ENCODE results near the gene DPP4. TPM values are rescaled to one million over a fixed set of nuclear protein-coding genes. Genes with fewer than 3 reads are reported as not detected.

Gene DPP4
- total and polyA plus RNA-seq, 2 of the 13 experiments (the other 11 are each of a cell fraction or from before 2014, with no cell fraction given), result 39.4 to 109 TPM

DNA sequence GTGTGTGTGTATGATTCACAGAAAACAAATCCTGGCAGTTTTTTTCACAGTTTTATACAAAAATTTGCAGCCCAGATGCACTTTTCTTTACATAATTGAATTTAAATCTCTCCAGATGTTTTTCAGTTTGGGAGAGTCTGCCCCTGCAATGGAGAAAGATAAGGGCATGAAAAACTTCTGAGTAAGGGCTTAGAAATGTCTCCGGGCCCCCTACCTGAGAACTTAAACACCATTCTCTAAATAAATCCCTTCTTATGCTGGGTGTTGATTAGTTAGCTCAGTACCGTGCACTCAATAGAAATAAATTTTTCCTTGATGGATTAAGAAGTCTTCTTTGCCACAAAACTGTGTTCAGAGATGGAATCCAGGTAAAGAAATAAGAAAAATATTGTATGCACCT lies 64.5 kb downstream of the DPP4 start:
- FAIRE-seq, result no peak
- Histone ChIP-seq H3K9ac (ENCODE audit: insufficient read depth, low read depth, low read length) (no peak overlapping the region), H3K27ac (ENCODE audit: extremely low read length, insufficient read depth, low read length) (no peak overlapping the region), H4K20me1 (ENCODE audit: insufficient read depth, low read length) (no peaks in the 10 kb centered on the region), H3K36me3 (replicated peaks in 1 of 2; ENCODE audit: control insufficient read depth in 1 of 2, insufficient read depth in 2 of 2, low read length in 2 of 2) (peaks cover 1 to 24% of the 10 kb centered on the region in 2 experiments; a peak in 4 of 5 replicates), H3K4me2 (ENCODE audit: low read depth, low read length) (no peak overlapping the region), H3K79me2 (ENCODE audit: insufficient read depth, low read length) (no peaks in the 10 kb centered on the region), H3K9me3 (ENCODE audit: low read length) (no peaks in the 10 kb centered on the region), H3K27me3 (ENCODE audit: control insufficient read depth in 1 of 2, insufficient read depth in 2 of 2, low read length in 2 of 2) (no peaks in the 10 kb centered on the region), H2AFZ (ENCODE audit: low read length) (no peak overlapping the region), H3K4me1 (ENCODE audit: insufficient read depth, low read length) (peaks cover 11% of the 10 kb centered on the region), H3K4me3 (replicated peaks in 1 of 3; ENCODE audit: insufficient read depth in 1 of 3, low read depth in 2 of 3, low read length in 3 of 3) (no peak overlapping the region)
- ATAC-seq, result no peak
- CTCF ChIA-PET (ENCODE audit: low intra/inter-chr PET ratio, low total read pairs), result interaction anchor here (4.6 kb wide), 1 partner anchor 114 kb away, joined by 63 read pairs; no protein-coding TSS in a partner anchor
- no peak for TF ChIP-seq HIVEP1 (CRISPR knock-in tag; IDR thresholded peaks at IDR 0.05)
- intact Hi-C loops (cut with micrococcal nuclease; ENCODE audit: unreplicated experiment), result no loop called here
- POLR2A ChIA-PET, result no interaction called here
- 65% methylated on average over 2 of the region's 2 CpGs for WGBS (ENCODE audit: low lambda C conversion rate)
- no peak for DNase-seq (ENCODE audit: low spot score)
- in situ Hi-C loops (cut with HindIII; ENCODE audit: extremely low pct_ligation_motif_present, low pct_unique_long_range_greater_than_20kb), result no loop called here
- no TSS peak for BruUV-seq (replicated peaks)

DNA sequence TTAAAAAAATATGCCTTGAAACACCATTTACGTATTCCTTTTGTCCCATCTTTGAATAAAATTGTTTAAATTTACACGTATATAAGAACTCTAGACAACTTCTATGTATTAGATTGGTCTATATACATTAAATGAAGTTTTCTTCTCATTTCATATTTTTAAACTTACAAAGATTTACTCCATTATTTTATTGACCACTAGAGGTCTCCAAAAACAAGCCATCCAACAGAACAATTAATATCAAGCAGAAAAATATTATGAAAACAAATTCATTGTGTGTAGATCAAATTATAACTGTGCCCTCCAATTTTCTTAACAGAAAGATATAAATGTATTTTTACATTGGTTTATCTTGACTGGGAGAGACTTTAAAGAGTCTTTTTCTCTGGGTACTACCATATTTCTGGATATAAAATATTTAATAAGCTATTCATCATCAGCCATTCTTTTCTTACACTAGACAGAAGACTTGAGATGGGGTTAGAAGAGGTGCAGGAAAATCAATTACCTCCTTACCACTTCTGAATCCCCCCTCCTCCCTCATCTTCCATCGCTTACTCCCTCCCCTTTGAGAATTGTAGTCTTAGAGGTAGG lies 66.5 kb downstream of the DPP4 start:
- Histone ChIP-seq H2AFZ (ENCODE audit: low read length) (no peak overlapping the region), H3K79me2 (ENCODE audit: insufficient read depth, low read length) (no peaks in the 10 kb centered on the region), H3K36me3 (replicated peaks in 1 of 2; ENCODE audit: control insufficient read depth in 1 of 2, insufficient read depth in 2 of 2, low read length in 2 of 2) (peaks cover 3 to 29% of the 10 kb centered on the region in 2 experiments; a peak in 3 of 5 replicates), H3K27me3 (ENCODE audit: control insufficient read depth in 1 of 2, insufficient read depth in 2 of 2, low read length in 2 of 2) (no peaks in the 10 kb centered on the region), H3K4me1 (ENCODE audit: insufficient read depth, low read length) (peaks cover 10% of the 10 kb centered on the region), H3K27ac (ENCODE audit: extremely low read length, insufficient read depth, low read length) (no peak overlapping the region), H4K20me1 (ENCODE audit: insufficient read depth, low read length) (no peaks in the 10 kb centered on the region), H3K4me3 (replicated peaks in 1 of 3; ENCODE audit: insufficient read depth in 1 of 3, low read depth in 2 of 3, low read length in 3 of 3) (no peak overlapping the region), H3K9ac (ENCODE audit: insufficient read depth, low read depth, low read length) (no peak overlapping the region), H3K9me3 (ENCODE audit: low read length) (no peaks in the 10 kb centered on the region), H3K4me2 (ENCODE audit: low read depth, low read length) (no peak overlapping the region)
- ChIA-PET POLR2A (no interaction called here), CTCF (ENCODE audit: low intra/inter-chr PET ratio, low total read pairs) (interaction anchor here (1.4 to 4.6 kb wide), 2 partner anchors 112 to 116 kb away, joined by 5 to 63 read pairs; no protein-coding TSS in a partner anchor)
- DNase-seq (ENCODE audit: low spot score), result no peak
- BruUV-seq (replicated peaks), result no TSS peak
- in situ Hi-C loops (cut with HindIII; ENCODE audit: extremely low pct_ligation_motif_present, low pct_unique_long_range_greater_than_20kb), result no loop called here
- FAIRE-seq, result peak; percentile 43
- intact Hi-C loops (cut with micrococcal nuclease; ENCODE audit: unreplicated experiment), result loop anchor here (1.0 kb wide), 1 partner anchor 117 kb away; no protein-coding TSS in a partner anchor
- WGBS (ENCODE audit: low lambda C conversion rate), result 61% methylated on average over 3 of the region's 3 CpGs
- ATAC-seq, result no peak
- peak; percentile 62 for TF ChIP-seq SMC3 (IDR thresholded peaks at IDR 0.05; ENCODE audit: low read length)
- TF ChIP-seq CHD4 (IDR thresholded peaks at IDR 0.05; ENCODE audit: borderline replicate concordance, low read length), result no peak
- peak; percentile 77 for TF ChIP-seq STAG1 (CRISPR knock-in tag; IDR thresholded peaks at IDR 0.05)
- TF ChIP-seq, protein P1, sequence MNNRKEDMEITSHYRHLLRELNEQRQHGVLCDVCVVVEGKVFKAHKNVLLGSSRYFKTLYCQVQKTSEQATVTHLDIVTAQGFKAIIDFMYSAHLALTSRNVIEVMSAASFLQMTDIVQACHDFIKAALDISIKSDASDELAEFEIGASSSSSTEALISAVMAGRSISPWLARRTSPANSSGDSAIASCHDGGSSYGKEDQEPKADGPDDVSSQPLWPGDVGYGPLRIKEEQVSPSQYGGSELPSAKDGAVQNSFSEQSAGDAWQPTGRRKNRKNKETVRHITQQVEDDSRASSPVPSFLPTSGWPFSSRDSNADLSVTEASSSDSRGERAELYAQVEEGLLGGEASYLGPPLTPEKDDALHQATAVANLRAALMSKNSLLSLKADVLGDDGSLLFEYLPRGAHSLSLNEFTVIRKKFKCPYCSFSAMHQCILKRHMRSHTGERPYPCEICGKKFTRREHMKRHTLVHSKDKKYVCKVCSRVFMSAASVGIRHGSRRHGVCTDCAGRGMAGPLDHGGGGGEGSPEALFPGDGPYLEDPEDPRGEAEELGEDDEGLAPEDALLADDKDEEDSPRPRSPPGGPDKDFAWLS (CRISPR knock-in tag; IDR thresholded peaks at IDR 0.05; ENCODE audit: borderline replicate concordance), result no peak
- TF ChIP-seq, protein P2, sequence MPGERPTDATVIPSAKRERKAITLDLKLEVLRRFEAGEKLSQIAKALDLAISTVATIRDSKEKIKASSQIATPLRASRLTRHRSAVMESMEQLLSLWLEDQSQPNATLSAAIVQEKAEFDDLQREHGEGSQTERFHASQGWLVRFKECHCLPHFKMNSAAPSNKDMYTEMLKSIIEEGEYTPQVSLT (CRISPR knock-in tag; IDR thresholded peaks at IDR 0.05; ENCODE audit: borderline replicate concordance, low read depth), result no peak
- TF ChIP-seq, protein P3, sequence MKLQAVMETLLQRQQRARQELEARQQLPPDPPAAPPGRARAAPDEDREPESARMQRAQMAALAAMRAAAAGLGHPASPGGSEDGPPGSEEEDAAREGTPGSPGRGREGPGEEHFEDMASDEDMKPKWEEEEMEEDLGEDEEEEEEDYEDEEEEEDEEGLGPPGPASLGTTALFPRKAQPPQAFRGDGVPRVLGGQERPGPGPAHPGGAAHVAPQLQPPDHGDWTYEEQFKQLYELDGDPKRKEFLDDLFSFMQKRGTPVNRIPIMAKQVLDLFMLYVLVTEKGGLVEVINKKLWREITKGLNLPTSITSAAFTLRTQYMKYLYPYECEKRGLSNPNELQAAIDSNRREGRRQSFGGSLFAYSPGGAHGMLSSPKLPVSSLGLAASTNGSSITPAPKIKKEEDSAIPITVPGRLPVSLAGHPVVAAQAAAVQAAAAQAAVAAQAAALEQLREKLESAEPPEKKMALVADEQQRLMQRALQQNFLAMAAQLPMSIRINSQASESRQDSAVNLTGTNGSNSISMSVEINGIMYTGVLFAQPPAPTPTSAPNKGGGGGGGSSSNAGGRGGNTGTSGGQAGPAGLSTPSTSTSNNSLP (IDR thresholded peaks at IDR 0.05; ENCODE audit: low read depth, low read length), result peak; percentile 86
- TF ChIP-seq, protein P4, sequence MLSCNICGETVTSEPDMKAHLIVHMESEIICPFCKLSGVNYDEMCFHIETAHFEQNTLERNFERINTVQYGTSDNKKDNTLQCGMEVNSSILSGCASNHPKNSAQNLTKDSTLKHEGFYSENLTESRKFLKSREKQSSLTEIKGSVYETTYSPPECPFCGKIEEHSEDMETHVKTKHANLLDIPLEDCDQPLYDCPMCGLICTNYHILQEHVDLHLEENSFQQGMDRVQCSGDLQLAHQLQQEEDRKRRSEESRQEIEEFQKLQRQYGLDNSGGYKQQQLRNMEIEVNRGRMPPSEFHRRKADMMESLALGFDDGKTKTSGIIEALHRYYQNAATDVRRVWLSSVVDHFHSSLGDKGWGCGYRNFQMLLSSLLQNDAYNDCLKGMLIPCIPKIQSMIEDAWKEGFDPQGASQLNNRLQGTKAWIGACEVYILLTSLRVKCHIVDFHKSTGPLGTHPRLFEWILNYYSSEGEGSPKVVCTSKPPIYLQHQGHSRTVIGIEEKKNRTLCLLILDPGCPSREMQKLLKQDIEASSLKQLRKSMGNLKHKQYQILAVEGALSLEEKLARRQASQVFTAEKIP (CRISPR knock-in tag; IDR thresholded peaks at IDR 0.05; ENCODE audit: borderline replicate concordance), result no peak
